VCaP (cell line): ENCODE results near the gene BTBD9.

ENCODE experiments used
- H3K27ac ChIP-seq: fragments of 450-650 bp; 2 replicates; pipeline ENCODE4 v1.5.1; 2017
- TF ChIP-seq, protein P1 (sequence below): fragments of 450-650 bp; conservative IDR thresholded peaks from 2 replicates; pipeline ENCODE4 v1.5.1; 2017; ENCODE audit warnings: mild to moderate bottlenecking, moderate library complexity

BTBD9 gene

DNA sequence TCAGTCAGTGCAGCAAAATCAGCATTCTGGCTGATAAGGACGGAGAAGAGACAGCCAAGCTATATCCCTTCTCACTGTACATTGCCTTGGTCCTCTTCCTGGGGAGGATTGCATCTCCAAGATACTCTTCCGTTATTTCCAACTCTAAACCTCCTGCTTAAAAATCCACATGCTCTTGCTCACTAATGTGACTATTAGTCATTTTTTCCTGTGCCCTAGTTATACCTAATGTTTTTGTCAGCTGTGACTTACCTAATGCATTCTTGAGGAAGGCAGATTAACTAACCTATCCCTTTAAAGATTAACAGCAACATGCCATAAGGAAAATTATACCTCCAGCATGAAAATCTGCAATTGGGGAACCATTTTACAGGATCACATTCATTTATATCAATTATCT, 317.6 kb downstream of the BTBD9 start:
- H3K27ac ChIP-seq, result no peak overlapping the region
- TF ChIP-seq, protein P1, sequence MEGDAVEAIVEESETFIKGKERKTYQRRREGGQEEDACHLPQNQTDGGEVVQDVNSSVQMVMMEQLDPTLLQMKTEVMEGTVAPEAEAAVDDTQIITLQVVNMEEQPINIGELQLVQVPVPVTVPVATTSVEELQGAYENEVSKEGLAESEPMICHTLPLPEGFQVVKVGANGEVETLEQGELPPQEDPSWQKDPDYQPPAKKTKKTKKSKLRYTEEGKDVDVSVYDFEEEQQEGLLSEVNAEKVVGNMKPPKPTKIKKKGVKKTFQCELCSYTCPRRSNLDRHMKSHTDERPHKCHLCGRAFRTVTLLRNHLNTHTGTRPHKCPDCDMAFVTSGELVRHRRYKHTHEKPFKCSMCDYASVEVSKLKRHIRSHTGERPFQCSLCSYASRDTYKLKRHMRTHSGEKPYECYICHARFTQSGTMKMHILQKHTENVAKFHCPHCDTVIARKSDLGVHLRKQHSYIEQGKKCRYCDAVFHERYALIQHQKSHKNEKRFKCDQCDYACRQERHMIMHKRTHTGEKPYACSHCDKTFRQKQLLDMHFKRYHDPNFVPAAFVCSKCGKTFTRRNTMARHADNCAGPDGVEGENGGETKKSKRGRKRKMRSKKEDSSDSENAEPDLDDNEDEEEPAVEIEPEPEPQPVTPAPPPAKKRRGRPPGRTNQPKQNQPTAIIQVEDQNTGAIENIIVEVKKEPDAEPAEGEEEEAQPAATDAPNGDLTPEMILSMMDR, result no peak

DNA sequence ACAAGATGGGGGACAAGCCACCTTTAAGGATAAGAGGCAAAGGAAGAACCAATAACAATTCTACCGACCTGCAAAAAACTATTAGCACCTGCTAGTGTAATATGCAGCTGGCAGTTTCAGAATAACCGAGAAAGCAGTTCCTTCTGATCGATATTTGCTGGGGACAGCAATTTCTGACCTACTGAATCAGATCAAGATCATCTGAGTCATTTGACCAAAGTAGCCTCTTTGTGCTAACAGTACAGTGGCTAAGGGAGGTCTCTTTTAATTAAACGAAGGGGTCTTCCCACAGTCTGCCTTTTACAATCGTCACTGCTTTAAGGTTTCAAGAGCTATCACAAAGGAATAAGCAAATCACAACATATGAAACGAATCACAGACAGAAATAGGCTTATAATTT, 318.9 kb downstream of the BTBD9 start:
- TF ChIP-seq, protein P1, result no peak
- peak overlapping the region; percentile 62 for H3K27ac ChIP-seq

DNA sequence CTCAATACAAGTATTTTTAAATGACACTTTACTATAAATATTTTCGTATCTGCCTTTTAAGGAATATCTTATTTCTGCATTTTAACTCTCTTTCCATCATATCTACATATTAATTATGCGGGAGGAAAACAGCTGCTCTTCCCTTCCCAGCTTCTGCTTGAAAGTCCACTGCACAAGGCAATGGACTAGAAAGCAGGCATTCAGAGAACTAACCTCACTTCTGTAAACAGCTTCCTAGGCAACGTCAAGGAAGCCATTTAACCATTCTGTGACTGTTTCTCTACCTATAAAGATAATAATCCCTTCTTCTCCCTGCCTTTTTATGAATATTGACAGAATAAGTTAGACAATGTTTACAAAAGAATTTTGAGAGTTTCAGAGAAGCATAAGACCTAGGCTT, 319.4 kb downstream of the BTBD9 start:
- peak overlapping the region; percentile 62 for H3K27ac ChIP-seq
- TF ChIP-seq, protein P1, result no peak

DNA sequence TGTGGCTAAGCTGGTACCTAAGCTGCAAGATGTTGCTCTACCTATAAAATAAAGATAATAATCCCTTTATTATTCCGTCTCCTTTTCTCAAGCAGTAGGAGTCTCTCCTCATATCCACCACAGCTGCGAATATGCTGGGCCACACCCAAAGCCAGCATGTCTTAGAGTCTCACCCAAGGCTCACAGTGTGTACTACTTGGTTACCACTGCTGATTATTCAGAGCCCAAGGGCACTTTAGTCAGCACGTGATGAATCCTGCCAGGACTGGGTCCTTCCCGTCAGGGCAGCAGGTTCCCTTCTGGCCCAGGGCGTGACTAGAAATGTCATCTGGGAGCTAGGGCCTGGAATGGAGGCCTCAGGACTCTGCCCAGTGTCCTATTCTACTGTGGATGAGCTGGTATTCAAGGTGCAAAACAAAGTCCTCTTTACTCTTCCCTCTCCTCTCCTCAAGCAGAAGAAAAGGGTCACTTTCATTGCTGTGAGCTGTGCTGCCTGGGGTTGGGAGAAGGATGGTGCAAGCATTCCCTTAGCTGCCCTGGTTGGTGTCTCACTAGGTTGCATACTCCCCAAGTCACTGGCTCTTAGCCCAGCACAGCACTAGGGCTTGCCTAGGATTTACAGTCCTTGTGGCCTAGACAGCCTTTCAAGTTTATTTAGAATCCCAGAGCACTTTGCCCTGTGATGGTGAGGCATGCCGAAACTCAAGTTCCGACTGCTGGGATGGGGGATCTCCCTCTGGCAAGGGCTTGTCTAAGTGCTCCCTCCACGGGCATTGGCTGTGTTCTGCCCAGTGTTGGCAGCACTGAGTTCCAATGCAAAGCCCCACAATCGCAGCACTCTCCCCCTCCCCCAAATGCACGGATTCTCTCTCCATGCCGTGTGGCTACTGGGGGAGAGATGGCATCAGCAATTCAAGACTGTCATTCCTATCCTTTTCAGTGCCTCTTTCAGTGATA, 320.2 kb downstream of the BTBD9 start:
- peak overlapping the region; percentile 62 for H3K27ac ChIP-seq
- TF ChIP-seq, protein P1, result no peak

DNA sequence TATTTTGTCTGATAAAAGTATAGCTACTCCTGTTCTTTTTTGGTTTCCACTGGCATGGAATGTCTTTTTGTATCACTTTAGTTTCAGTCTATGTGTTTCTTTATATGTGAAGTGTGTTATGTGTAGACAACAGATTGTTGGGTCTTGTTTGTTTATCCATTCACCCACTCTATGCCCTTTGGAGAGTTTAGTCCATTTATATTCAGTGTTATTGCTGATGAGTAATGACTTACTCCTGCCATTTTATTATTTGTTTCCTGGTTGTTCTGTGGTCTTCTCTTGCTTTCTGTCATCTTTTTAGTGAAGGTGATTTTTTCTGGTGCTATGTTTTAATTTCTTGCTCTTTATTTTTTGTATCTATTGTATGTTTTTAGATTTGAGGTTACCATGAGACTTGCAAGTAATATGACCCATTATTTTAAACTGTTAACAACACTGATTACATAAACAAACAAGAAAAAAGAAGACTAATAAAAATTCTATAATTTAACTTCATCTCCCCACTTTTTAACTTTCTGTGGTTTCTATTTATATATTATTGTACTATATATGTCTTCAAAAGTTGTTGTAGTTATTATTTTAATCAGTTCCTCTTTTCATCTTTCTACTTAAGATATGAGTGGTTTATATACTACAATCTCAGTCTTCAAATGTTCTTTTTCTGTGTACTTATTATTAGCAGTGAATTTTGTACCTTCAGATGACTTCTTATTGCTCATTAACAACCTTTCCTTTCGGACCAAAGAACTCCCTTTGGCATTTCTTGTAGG, 323.4 kb downstream of the BTBD9 start:
- TF ChIP-seq, protein P1, result no peak
- no peak overlapping the region for H3K27ac ChIP-seq

DNA sequence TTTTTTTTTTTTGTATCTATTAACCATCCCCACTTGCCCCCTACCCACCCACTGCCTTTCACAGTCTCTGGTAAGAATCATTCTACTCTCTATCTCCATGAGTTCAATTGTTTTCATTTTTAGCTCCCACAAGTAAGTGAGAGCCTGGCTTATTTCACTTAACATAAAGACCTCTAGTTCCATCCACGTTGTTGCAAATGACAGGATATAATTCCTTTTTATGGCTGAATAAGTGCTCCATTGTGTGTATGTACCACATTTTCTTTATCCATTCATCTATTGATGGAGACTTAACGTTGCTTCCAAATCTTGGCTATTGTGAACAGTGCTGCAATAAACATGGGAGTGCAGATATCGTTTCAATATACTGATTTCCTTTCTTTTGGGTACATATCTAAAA, 328.5 kb downstream of the BTBD9 start:
- TF ChIP-seq, protein P1, result no peak
- no peak overlapping the region for H3K27ac ChIP-seq

DNA sequence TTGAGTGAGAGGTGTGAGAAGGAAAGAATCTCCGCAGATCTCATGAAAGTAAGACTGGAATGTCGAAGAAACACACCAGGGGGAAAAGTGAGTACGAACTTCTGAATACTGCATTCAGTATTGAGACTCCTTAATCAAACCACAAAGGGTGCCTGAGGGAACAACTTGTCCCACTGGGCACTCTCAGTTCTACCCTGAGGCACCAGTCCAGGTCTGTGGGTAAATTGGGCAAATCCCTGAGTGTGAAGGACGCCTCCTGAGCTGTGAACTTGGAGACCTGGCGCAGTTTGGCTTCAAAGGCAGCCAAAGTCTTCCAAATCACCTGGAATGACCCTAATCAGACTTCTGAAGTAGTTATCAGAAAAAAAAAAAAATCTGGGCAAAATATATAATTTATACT, 329.7 kb downstream of the BTBD9 start:
- TF ChIP-seq, protein P1, result no peak

More for the DNA sequence above, 329.7 kb downstream of the BTBD9 start:
- peak overlapping the region; percentile 95 for H3K27ac ChIP-seq
